ENCODE results near the gene CSNK2A2. TPM values are rescaled to one million over a fixed set of nuclear protein-coding genes. Genes with fewer than 3 reads are reported as not detected.
A peak's percentile ranks its signal among the peaks of the same experiment; 100 is the strongest.

The CSNK2A2 gene
- total RNA-seq, result 25.6 TPM

- DNase-seq (ENCODE audit: low spot score), result peak; percentile 73
- ATAC-seq, result peak; percentile 97
Measured at GRCh38 chr16:58198022-58198683, at the start of gene CSNK2A2. TSS of gene CSNK2A2 (minus strand) at chr16:58198106. CDS start at chr16:58197736, 370 bp downstream.

GRCh38 chr16:58243528-58244004, 45.7 kb upstream of the CSNK2A2 start:
- no peak for ATAC-seq
- peak; percentile 11 for DNase-seq (ENCODE audit: low spot score)

GRCh38 chr16:58236831-58237230, 38.9 kb upstream of the CSNK2A2 start:
- DNase-seq (ENCODE audit: low spot score) (no peak), ATAC-seq (peak; percentile 11)

- DNase-seq (ENCODE audit: low spot score), result peak; percentile 70
- ATAC-seq, result peak; percentile 100
Measured at GRCh38 chr16:58236231-58236690, 38.4 kb upstream of the CSNK2A2 start.

GRCh38 chr16:58235663-58236062, 37.8 kb upstream of the CSNK2A2 start:
- DNase-seq (ENCODE audit: low spot score) (no peak), ATAC-seq (no peak)

DNA sequence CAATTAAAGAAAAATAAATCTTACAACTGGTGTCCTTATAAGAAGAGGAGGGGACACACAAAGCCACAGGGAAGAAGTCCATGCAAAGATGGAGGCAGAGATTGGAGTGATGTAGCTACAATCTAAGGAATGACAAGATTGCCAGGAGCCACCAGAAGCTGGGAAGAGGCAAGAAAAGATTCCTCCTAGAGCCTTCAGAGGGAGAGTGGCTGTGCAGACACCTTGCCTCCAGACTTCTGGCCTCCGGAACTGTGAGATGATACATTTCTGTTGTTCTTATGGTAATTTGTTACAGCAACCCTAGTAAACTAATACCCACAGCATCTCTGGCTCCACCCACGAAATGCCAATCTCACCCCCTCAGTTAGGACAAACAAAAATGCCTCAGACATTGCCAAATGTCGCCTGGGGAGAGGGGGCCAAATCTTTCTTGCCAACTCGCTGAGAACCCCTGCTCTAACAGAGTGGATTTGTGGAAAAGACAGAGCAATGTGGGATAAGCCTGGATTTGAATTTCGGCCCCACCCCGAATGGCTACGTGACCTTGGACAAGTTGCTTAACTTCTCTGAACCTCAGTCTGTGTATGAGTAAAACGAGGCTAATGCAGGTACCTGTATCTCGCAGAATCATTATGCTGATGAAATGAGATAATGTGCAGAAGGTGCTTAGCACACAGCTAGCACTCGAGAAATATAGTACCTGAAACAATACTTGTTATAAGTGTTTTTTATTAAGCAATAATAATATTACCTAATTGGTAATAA, 37.1 kb upstream of the CSNK2A2 start:
- ATAC-seq (no peak), DNase-seq (ENCODE audit: low spot score) (no peak)

DNA sequence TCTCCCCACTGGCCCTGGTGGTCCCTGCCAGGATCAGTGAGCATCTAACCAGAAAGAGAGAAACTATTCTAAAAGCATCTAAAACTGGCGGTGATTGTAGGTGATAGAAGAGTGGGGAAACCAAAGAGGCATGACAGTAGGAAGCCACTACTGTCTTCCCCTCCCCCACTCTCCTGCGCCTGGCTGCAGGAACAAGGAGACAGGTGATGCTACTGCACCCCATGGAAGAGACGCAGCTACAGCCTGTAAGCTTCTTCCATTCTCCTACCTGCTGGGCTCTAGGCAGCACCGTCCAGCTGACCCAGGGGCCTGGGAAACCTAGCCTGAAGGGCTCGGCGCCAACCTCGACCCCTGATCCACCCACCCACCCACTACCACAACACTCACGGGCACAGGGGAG, 32.4 kb upstream of the CSNK2A2 start:
- DNase-seq (ENCODE audit: low spot score), result no peak
- ATAC-seq, result no peak

GRCh38 chr16:58226790-58227189, 28.9 kb upstream of the CSNK2A2 start:
- DNase-seq (ENCODE audit: low spot score) (no peak), ATAC-seq (no peak)

DNA sequence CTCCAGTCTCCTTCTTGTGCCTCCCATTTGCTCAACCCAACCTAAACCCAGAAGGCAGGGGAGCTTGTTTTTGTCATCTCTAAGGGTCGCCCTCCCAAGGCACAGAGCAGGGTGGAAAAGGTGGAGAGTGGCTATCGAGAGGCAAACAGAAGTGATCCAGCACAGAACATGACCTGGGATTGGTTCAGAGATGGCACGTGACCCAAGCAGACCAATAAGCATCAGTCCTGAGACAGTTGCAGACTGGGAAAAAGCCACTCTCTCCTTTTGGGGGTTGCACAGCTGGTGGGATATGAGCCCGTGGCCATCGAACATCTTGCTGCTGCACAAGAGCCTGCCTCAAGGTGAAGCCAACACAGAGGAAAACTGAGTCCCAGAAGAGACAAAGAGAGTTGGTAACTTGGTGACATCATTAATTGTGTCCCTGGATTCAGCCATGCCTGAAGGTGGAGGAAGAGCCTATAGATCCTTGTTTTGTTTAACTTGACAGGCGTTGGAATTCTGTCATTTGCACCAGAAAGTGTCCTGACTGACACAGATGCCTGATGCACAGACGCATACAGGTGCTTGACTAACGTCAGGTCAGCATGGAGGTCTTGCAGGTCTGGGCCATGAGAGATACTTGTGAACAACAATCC, 28.2 kb upstream of the CSNK2A2 start:
- ATAC-seq (no peak), DNase-seq (ENCODE audit: low spot score) (no peak)

DNA sequence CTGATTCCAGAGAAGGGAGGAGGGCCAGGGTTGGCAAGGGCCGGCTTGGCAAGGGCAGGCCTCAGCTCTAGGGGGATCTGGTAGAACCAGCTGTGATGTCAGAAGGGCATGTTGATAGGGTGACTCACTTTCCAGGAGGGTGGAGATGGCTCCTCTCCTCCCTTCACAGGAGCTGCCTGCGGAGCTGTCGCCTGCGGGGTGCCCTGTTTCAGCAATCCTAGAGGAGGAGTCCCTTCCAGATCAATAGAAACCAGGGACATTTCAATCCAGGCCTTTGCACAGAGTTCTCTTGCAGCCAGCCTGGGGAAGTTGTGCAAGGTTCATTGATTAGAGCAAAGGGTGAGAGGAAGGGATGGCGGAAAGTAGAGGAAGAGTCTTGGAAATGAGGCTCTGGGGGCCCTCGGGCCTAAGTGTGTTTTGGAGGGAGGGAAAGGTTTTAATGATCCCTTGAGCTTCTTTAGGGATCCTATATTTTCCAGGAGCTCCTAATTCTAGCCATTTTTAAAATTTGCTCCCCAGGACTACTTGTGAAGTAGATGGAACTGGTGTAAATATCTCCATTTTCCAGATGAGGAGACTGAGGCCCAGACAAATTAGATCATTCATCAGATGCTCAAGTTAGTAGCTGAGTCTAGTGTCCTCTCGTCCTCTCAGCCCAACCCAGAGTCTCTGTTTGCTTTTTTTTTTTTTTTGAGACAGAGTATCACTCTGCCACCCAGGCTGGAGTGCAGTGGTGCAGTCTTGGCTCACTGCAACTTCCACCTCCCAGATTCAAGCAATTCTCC, 24.8 kb upstream of the CSNK2A2 start:
- peak; percentile 95 for ATAC-seq

GRCh38 chr16:58219432-58219831, 21.5 kb upstream of the CSNK2A2 start:
- ATAC-seq (no peak), DNase-seq (ENCODE audit: low spot score) (no peak)

More for the DNA sequence above, 24.8 kb upstream of the CSNK2A2 start:
- DNase-seq (ENCODE audit: low spot score), result peak; percentile 89

- ATAC-seq (no peak), DNase-seq (ENCODE audit: low spot score) (no peak)
Measured at GRCh38 chr16:58218786-58219185, 20.9 kb upstream of the CSNK2A2 start.

DNA sequence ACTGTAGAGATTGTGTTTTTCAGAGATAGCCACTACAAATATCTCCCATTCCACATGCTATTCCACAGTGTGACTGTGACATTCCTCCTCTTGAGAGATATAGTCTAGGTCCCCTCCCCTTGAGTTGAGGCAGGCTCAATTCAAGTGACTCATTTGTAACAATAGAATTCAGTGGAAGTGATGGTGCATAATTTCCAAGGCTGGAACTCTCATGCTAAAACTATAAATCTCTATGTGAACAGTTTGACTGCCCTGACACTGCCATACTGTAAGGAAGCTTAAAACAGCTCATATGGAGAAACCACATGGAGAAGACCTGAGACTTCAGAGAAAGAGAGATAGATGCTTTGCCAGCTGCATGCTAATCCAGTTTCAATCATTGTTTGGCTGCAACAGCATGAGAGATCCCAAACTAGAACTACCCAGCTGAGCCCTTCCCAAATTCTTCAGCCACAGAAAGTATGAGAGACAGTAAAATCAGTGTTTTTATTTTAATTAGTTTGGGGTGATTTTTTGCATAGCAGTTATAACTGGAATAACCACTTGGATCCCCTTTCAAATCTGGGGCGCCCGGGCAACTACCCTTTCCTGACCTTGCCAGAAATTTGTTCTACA, 19.5 kb upstream of the CSNK2A2 start:
- no peak for DNase-seq (ENCODE audit: low spot score)
- ATAC-seq, result no peak

DNA sequence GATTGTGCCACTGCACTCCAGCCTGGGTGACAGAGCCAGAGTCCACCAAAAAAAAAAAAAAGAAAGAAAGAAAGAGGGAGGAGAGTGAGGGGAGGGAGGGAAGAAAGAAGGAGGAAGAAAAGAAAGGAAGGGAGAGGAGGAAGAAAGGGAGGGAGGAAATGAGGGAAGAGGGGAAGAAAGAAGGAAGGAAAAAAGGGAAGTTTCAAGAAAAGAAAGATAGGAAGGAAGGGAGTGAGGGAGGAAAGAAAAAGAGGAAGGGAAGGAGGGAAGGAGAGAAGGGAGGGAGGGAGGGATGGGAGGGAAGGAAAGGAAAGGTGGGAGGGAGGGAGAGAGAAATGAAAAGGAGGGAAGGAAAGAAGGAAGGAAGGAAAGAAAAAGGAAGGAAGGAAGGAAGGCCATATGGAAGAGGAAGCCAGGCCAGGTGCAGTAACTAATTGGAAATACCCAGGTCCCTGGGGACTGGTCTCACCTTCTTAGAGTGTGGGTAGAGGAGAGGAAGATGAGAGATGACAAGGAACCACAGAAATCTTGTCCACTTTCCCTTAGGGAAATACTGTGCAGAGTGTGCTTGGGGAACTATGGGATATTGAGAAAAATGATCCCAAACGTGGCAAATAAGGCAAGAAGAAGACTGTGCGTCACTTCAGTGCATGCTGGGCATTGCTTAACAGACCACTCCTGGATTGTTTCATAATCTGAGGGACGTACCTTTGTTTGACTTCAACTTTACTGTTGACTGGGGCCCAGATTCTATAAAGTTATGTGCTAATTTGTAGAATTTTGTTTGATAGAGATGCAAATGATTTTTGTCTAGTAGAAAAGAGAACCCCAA, 15.1 kb upstream of the CSNK2A2 start:
- ATAC-seq (peak; percentile 75), DNase-seq (ENCODE audit: low spot score) (no peak)

- no peak for DNase-seq (ENCODE audit: low spot score)
- no peak for ATAC-seq
Measured at GRCh38 chr16:58211846-58212245, 13.9 kb upstream of the CSNK2A2 start.

DNA sequence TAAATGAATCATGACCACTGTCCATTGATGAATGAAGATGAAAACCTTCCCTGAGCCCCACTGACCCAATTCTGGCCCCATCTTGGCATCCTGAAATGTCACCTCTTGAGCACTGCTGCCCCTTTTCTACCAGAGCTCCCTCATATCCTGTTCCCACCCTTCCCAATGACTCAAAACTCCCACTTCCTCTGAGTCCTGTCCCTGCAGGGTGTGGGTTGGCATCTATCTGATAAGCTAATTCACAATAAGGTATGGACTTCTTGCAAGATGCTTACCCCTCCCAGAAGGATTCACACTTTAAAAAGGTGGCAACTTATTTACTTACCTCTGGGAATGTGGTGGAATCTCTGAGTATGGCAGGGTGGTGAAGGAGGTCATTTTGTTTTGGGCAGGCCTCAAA, 13.3 kb upstream of the CSNK2A2 start:
- ATAC-seq (no peak), DNase-seq (ENCODE audit: low spot score) (no peak)

DNA sequence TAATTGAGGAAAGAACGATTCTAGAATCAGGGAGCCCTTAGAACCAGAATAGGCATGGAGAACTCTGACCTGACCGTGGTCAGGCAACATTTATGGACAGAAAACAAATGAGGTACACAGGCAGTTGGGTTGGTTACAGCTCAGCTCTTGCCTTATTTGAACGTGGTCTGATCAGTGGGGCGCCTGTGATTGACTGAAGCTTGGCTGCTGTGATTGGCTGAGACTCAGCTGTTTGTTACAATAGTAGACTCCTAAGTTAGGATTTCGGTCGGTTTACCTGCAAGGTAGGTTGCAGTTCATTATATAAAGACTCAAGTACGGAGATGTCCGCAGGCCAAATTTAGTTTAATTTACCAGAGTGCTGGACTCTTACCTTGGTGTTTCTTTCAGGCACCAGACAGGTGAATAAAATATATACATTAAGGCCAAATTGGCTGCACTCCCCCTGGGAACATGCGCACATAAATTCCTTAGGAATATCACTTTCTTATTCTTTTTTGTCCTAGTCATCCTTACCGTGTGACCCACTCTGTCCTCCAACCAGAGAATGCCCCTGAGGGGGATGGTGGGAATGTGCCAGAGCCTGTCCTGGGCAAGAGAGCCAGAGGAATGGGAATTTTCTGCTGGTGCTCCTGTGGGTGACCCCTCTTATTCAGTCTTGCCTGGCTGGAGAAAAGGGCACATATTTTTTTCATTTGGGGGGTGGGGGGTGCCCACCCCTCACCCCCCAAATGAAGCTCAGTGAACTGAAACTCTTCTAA, 7.5 kb upstream of the CSNK2A2 start:
- DNase-seq (ENCODE audit: low spot score), result no peak
- no peak for ATAC-seq

GRCh38 chr16:58201163-58201562, 3.3 kb upstream of the CSNK2A2 start:
- DNase-seq (ENCODE audit: low spot score), result no peak
- no peak for ATAC-seq

Data from left lobe of liver (tissue), 2 donors.